WTC11 (cell line): Measurements from ENCODE around the gene CD93. TPM values are rescaled to one million over a fixed set of nuclear protein-coding genes. Genes with fewer than 3 reads are reported as not detected.

Experiments used
- ATAC-seq: fragments of 200-7000 bp; cut with Tn5 transposase; 2 replicates; pipeline ENCODE4 v1.10.0; 2021; ENCODE audit warnings: mild to moderate bottlenecking, moderate library complexity
- CTCF ChIA-PET: fragments of 300-600 bp; sonication (Branson Sonifier 250); formaldehyde crosslinking; loops from one replicate; lab custom pipeline; 2021; ENCODE audit warnings: antibody characterized with exemption; lab: Charles Lee
- POLR2A ChIA-PET: fragments of 350-600 bp; sonication (Branson Sonifier 250); formaldehyde crosslinking; loops from one replicate; lab custom pipeline; 2021; ENCODE audit warnings: antibody characterized with exemption; lab: Charles Lee
- DNase-seq: peaks from one replicate; pipeline ENCODE4 v3.0.0; 2021; ENCODE audit warnings: low spot score
- H3K27ac Mint-ChIP-seq: 2 replicates; pipeline ENCODE4 v1.8.0; 2021; ENCODE audit warnings: mixed read lengths
- H3K27me3 Mint-ChIP-seq: 2 replicates; pipeline ENCODE4 v1.8.0; 2021; ENCODE audit warnings: low read depth, mild to moderate bottlenecking, moderate library complexity, mixed read lengths
- H3K36me3 Mint-ChIP-seq: 2 replicates; pipeline ENCODE4 v1.8.0; 2021; ENCODE audit warnings: mixed read lengths
- H3K4me1 Mint-ChIP-seq: 2 replicates; pipeline ENCODE4 v1.8.0; 2022; ENCODE audit warnings: mixed read lengths
- H3K4me3 Mint-ChIP-seq: 2 replicates; pipeline ENCODE4 v1.8.0; 2021; ENCODE audit warnings: mild to moderate bottlenecking, moderate library complexity, mixed read lengths
- H3K9me3 Mint-ChIP-seq: 2 replicates; pipeline ENCODE4 v1.8.0; 2021; ENCODE audit warnings: mixed read lengths
- ATF3 ChIP-seq: sonication (generic); formaldehyde crosslinking; conservative IDR thresholded peaks from 2 replicates; pipeline ENCODE4 v1.8.1; 2022; ENCODE audit warnings: mild to moderate bottlenecking, missing genetic modification reagents
- CBFB ChIP-seq: sonication (generic); formaldehyde crosslinking; IDR thresholded peaks from 2 replicates; pipeline ENCODE4 v1.8.1; 2022; ENCODE audit warnings: mild to moderate bottlenecking, low read depth, missing genetic modification reagents
- CREB1 ChIP-seq: sonication (generic); formaldehyde crosslinking; IDR thresholded peaks from 2 replicates; pipeline ENCODE4 v1.8.0; 2023; ENCODE audit warnings: mild to moderate bottlenecking, missing genetic modification reagents
- CTCF ChIP-seq: fragments of 200-600 bp; IDR thresholded peaks from 2 replicates; pipeline ENCODE4 v1.8.0; 2022; ENCODE audit warnings: antibody characterized with exemption
- EMX1 ChIP-seq: fragments of 250-450 bp; sonication (Bioruptor Pico); IDR thresholded peaks from 2 replicates; pipeline ENCODE4 v1.8.0; 2021; ENCODE audit warnings: mild to moderate bottlenecking
- ESRRA ChIP-seq: sonication (generic); formaldehyde crosslinking; IDR thresholded peaks from 2 replicates; pipeline ENCODE4 v1.8.1; 2022; ENCODE audit warnings: mild to moderate bottlenecking, missing genetic modification reagents, borderline replicate concordance
- FOXK1 ChIP-seq: sonication (generic); formaldehyde crosslinking; IDR thresholded peaks from 2 replicates; pipeline ENCODE4 v1.8.0; 2022; ENCODE audit warnings: mild to moderate bottlenecking, moderate library complexity, missing genetic modification reagents
- FOXP1 ChIP-seq: sonication (generic); formaldehyde crosslinking; IDR thresholded peaks from 2 replicates; pipeline ENCODE4 v1.8.0; 2022; ENCODE audit warnings: missing genetic modification reagents, mild to moderate bottlenecking, moderate library complexity, borderline replicate concordance
- GRHL2 ChIP-seq: fragments of 250-450 bp; sonication (Bioruptor Pico); IDR thresholded peaks from 2 replicates; pipeline ENCODE4 v1.8.0; 2022; ENCODE audit warnings: mild to moderate bottlenecking, moderate library complexity; ENCODE audit not compliant: insufficient replicate concordance, severe bottlenecking
- HMGXB4 ChIP-seq: sonication (generic); formaldehyde crosslinking; IDR thresholded peaks from 2 replicates; pipeline ENCODE4 v1.8.1; 2023; ENCODE audit warnings: mild to moderate bottlenecking, moderate library complexity, missing genetic modification reagents
- IRF1 ChIP-seq: sonication (generic); formaldehyde crosslinking; IDR thresholded peaks from 2 replicates; pipeline ENCODE4 v1.8.0; 2023; ENCODE audit warnings: missing genetic modification reagents
- NR2C2 ChIP-seq: sonication (generic); formaldehyde crosslinking; IDR thresholded peaks from 2 replicates; pipeline ENCODE4 v1.8.0; 2022; ENCODE audit warnings: mild to moderate bottlenecking, missing genetic modification reagents
- PRDM15 ChIP-seq: sonication (generic); formaldehyde crosslinking; IDR thresholded peaks from 2 replicates; pipeline ENCODE4 v1.8.0; 2022; ENCODE audit warnings: missing genetic modification reagents
- SMAD4 ChIP-seq: sonication (generic); formaldehyde crosslinking; IDR thresholded peaks from 2 replicates; pipeline ENCODE4 v1.8.0; 2022; ENCODE audit warnings: mild to moderate bottlenecking, missing genetic modification reagents
- SOX15 ChIP-seq: fragments of 250-450 bp; sonication (Bioruptor Pico); IDR thresholded peaks from 2 replicates; pipeline ENCODE4 v1.9.0; 2021; ENCODE audit warnings: mild to moderate bottlenecking
- STAT6 ChIP-seq: sonication (generic); formaldehyde crosslinking; conservative IDR thresholded peaks from 2 replicates; pipeline ENCODE4 v1.8.1; 2023; ENCODE audit warnings: mild to moderate bottlenecking, low read depth, missing genetic modification reagents, moderate library complexity
- TEAD1 ChIP-seq: sonication (generic); formaldehyde crosslinking; IDR thresholded peaks from 2 replicates; pipeline ENCODE4 v1.8.0; 2022; ENCODE audit warnings: mild to moderate bottlenecking, missing genetic modification reagents
- USF1 ChIP-seq: sonication (generic); formaldehyde crosslinking; IDR thresholded peaks from 2 replicates; pipeline ENCODE4 v1.8.0; 2022; ENCODE audit warnings: mild to moderate bottlenecking, missing genetic modification reagents
- ZMAT4 ChIP-seq: fragments of 250-450 bp; sonication (Bioruptor Pico); IDR thresholded peaks from 2 replicates; pipeline ENCODE4 v1.9.0; 2021; ENCODE audit warnings: mild to moderate bottlenecking
- ZNF281 ChIP-seq: sonication (generic); formaldehyde crosslinking; IDR thresholded peaks from 2 replicates; pipeline ENCODE4 v1.8.0; 2023; ENCODE audit warnings: mild to moderate bottlenecking, missing genetic modification reagents
- ZNF423 ChIP-seq: fragments of 250-450 bp; sonication (Bioruptor Pico); IDR thresholded peaks from 2 replicates; pipeline ENCODE4 v2.1.2; 2022; ENCODE audit warnings: mild to moderate bottlenecking, moderate library complexity
- total RNA-seq: library from RNA; stranded (reverse); gene quantifications from 3 replicates; pipeline ENCODE4 v1.2.3, GENCODE V29; 2021

CD93 gene
- total RNA-seq, 1 experiment from 2014 or later = 0.09 TPM

GRCh38 chr20:23061262-23061661 is 24.9 kb downstream of the CD93 start:
- CTCF ChIA-PET = interaction anchor here (1.1 to 6.0 kb wide), 11 partner anchors 8 to 369 kb away, joined by 3 to 103 read pairs (median 6); partner anchors contain the start of genes NXT1 and THBD
- peaks cover 5% of the 10 kb centered on the region; the same call in 1 of the 2 replicates for H3K36me3 Mint-ChIP-seq
- H3K9me3 Mint-ChIP-seq = peaks cover 11% of the 10 kb centered on the region
- H3K27me3 Mint-ChIP-seq = no peaks in the 10 kb centered on the region
- no peak overlapping the region for H3K27ac Mint-ChIP-seq
- DNase-seq (no peak), ATAC-seq (no peak)
- no peak overlapping the region for H3K4me3 Mint-ChIP-seq
- H3K4me1 Mint-ChIP-seq = peaks cover 32% of the 10 kb centered on the region
- TF ChIP-seq FOXP1 = no peak
- no peak for TF ChIP-seq USF1
- no peak for TF ChIP-seq CBFB (CRISPR knock-in tag)
- no peak for TF ChIP-seq ESRRA (CRISPR knock-in tag)
- no peak for TF ChIP-seq SMAD4
- TF ChIP-seq EMX1 (CRISPR knock-in tag) = no peak
- TF ChIP-seq ZNF423 = no peak
- no peak for TF ChIP-seq GRHL2
- TF ChIP-seq TEAD1 (CRISPR knock-in tag) = no peak
- TF ChIP-seq ZNF281 = no peak
- no peak for TF ChIP-seq CTCF
- TF ChIP-seq CREB1 = no peak
- TF ChIP-seq ZMAT4 (CRISPR knock-in tag) = no peak
- TF ChIP-seq IRF1 (CRISPR knock-in tag) = no peak
- POLR2A ChIA-PET = interaction anchor here (1.5 kb wide), 1 partner anchor 10 kb away, joined by 3 read pairs; no protein-coding TSS in a partner anchor

GRCh38 chr20:23060629-23061028 is 25.5 kb downstream of the CD93 start:
- ATAC-seq (no peak), DNase-seq (no peak)
- CTCF ChIA-PET = interaction anchor here (1.3 to 6.0 kb wide), 7 partner anchors 10 to 369 kb away, joined by 3 to 103 read pairs (median 6); partner anchors contain the start of gene THBD
- peaks cover 5% of the 10 kb centered on the region; the same call in 1 of the 2 replicates for H3K36me3 Mint-ChIP-seq
- H3K4me3 Mint-ChIP-seq = no peak overlapping the region
- H3K27me3 Mint-ChIP-seq = no peaks in the 10 kb centered on the region
- peaks cover 12% of the 10 kb centered on the region for H3K9me3 Mint-ChIP-seq
- H3K27ac Mint-ChIP-seq = no peak overlapping the region
- H3K4me1 Mint-ChIP-seq = peaks cover 32% of the 10 kb centered on the region
- POLR2A ChIA-PET = interaction anchor here (1.5 kb wide), 1 partner anchor 9 kb away, joined by 3 read pairs; no protein-coding TSS in a partner anchor
- TF ChIP-seq STAT6 (no peak), HMGXB4 (CRISPR knock-in tag) (no peak), ATF3 (CRISPR knock-in tag) (no peak), PRDM15 (CRISPR knock-in tag) (no peak), FOXK1 (CRISPR knock-in tag) (no peak), SOX15 (CRISPR knock-in tag) (no peak), ZNF423 (no peak), NR2C2 (CRISPR knock-in tag) (no peak), EMX1 (CRISPR knock-in tag) (no peak)
